SK-N-SH (cell line): Measurements from ENCODE around the gene TRPM3. TPM values are rescaled to one million over a fixed set of nuclear protein-coding genes. Genes with fewer than 3 reads are reported as not detected.

Experiments used
- CTCF ChIA-PET: fragments of 300-600, 350-600 bp; formaldehyde crosslinking; extraction: SDS; loops from one replicate; lab custom pipeline; 2021; lab: Yijun Ruan, JAX
- POLR2A ChIA-PET: fragments of 350-600 bp; sonication (Branson Sonifier 250); formaldehyde crosslinking; extraction: SDS; loops from one replicate; lab custom pipeline; 2020; ENCODE audit warnings: antibody characterized with exemption, inconsistent platforms; lab: Yijun Ruan, JAX
- DNase-seq: peaks from one replicate; pipeline ENCODE4 v3.0.0; 2012
- H2AFZ ChIP-seq: fragments of 200-600 bp; sonication (generic); 2 replicates; pipeline ENCODE4 v1.8.1; 2016; ENCODE audit warnings: antibody characterized with exemption, mild to moderate bottlenecking, low read depth
- H3F3A ChIP-seq: fragments of 200-600 bp; sonication (generic); replicated peaks from 2 replicates; pipeline ENCODE3; 2016; ENCODE audit warnings: antibody characterized with exemption, mild to moderate bottlenecking; ENCODE audit not compliant: insufficient read depth
- H3K27ac ChIP-seq, 2 experiments: fragments of 200-500 bp in 1 of 2; fragments of 200-600 bp in 1 of 2; sonication (Bioruptor generic) in 1 of 2; sonication (generic), shearing (Covaris generic) in 1 of 2; 2 replicates each; pipeline versions ENCODE4 v1.5.1 to v1.6.1; 2014 to 2016; ENCODE audit warnings: low read depth in 2 of 2, inconsistent platforms in 1 of 2, low read length in 1 of 2, mild to moderate bottlenecking in 1 of 2, mixed read lengths in 1 of 2
- H3K27me3 ChIP-seq: fragments of 200-600 bp; sonication (generic), shearing (Covaris generic); 2 replicates; pipeline ENCODE4 v1.6.1; 2016; ENCODE audit warnings: mixed run types; ENCODE audit not compliant: insufficient read depth
- H3K36me3 ChIP-seq, 2 experiments: fragments of 200-500 bp in 1 of 2; fragments of 200-600 bp in 1 of 2; sonication (Bioruptor generic) in 1 of 2; sonication (generic) in 1 of 2; replicated peaks in 1 of 2; 2 replicates each; pipeline versions ENCODE3 to v1.5.1; 2014 to 2016; ENCODE audit warnings: low read length in 1 of 2, mild to moderate bottlenecking in 1 of 2; ENCODE audit not compliant: insufficient read depth in 2 of 2, control insufficient read depth in 1 of 2
- H3K4me1 ChIP-seq, 2 experiments: fragments of 200-500 bp in 1 of 2; fragments of 200-600 bp in 1 of 2; sonication (Bioruptor generic) in 1 of 2; sonication (generic), shearing (Covaris generic) in 1 of 2; 2 replicates each; pipeline versions ENCODE4 v1.5.1 to v1.6.1; 2014 to 2016; ENCODE audit warnings: low read depth in 1 of 2, low read length in 1 of 2, mixed run types in 1 of 2; ENCODE audit not compliant: insufficient read depth in 2 of 2, control insufficient read depth in 1 of 2
- H3K4me2 ChIP-seq: fragments of 200-600 bp; sonication (generic), shearing (Covaris generic); 2 replicates; pipeline ENCODE4 v1.6.1; 2017; ENCODE audit warnings: mixed run types
- H3K4me3 ChIP-seq, 2 experiments: fragments of 200-500 bp in 1 of 2; fragments of 200-600 bp in 1 of 2; sonication (Bioruptor generic) in 1 of 2; sonication (generic), shearing (Covaris generic) in 1 of 2; 2 replicates each; pipeline versions ENCODE4 v1.5.1 to v1.8.1; 2014 to 2016; ENCODE audit warnings: low read depth in 2 of 2, inconsistent platforms in 1 of 2, low read length in 1 of 2, mild to moderate bottlenecking in 1 of 2, mixed read lengths in 1 of 2, moderate library complexity in 1 of 2
- H3K79me2 ChIP-seq: fragments of 200-600 bp; sonication (generic); 2 replicates; pipeline ENCODE4 v1.8.1; 2017; ENCODE audit warnings: mild to moderate bottlenecking; ENCODE audit not compliant: insufficient read depth
- H3K9ac ChIP-seq: fragments of 200-600 bp; sonication (generic); 2 replicates; pipeline ENCODE4 v1.6.1; 2017; ENCODE audit warnings: mixed run types
- H3K9me2 ChIP-seq: fragments of 200-600 bp; sonication (generic); 2 replicates; pipeline ENCODE4 v1.6.1; 2017; ENCODE audit warnings: mixed run types
- H3K9me3 ChIP-seq: fragments of 200-600 bp; sonication (generic); 2 replicates; pipeline ENCODE4 v1.6.1; 2017; ENCODE audit warnings: mixed run types, mild to moderate bottlenecking, moderate library complexity
- H4K20me1 ChIP-seq: fragments of 200-600 bp; sonication (generic); 2 replicates; pipeline ENCODE4 v1.6.1; 2017; ENCODE audit warnings: mild to moderate bottlenecking, mixed run types; ENCODE audit not compliant: insufficient read depth
- FOXM1 ChIP-seq: IDR thresholded peaks from 2 replicates; pipeline ENCODE4 v1.4.0; 2012; ENCODE audit warnings: low read depth, mild to moderate bottlenecking
- MEF2A ChIP-seq: IDR thresholded peaks from 2 replicates; pipeline ENCODE4 v1.4.0; 2012; ENCODE audit warnings: low read depth, borderline replicate concordance
- NRF1 ChIP-seq: IDR thresholded peaks from 2 replicates; pipeline ENCODE4 v1.6.1; 2012; ENCODE audit warnings: low read depth, mild to moderate bottlenecking, low read length
- RAD21 ChIP-seq: IDR thresholded peaks from 2 replicates; pipeline ENCODE4 v1.6.1; 2012; ENCODE audit warnings: mild to moderate bottlenecking, low read length
- SMC3 ChIP-seq: IDR thresholded peaks from 2 replicates; pipeline ENCODE4 v1.6.1; 2012; ENCODE audit warnings: low read depth, low read length, improper control_type of control experiment
- WGBS: methylation state at CpG from one replicate; pipeline ENCODE4 v1.1.6; 2017; ENCODE audit warnings: low lambda C conversion rate; 5-methylcytosine and 5-hydroxymethylcytosine counted together
- polyA plus RNA-seq, 3 experiments: library from polyadenylated mRNA; depleted of rRNA; stranded (reverse); fragments of >200 nt; gene quantifications; 2 replicates each; pipeline ENCODE4 v1.2.3, GENCODE V29; 2012
- TF ChIP-seq, protein P1 (sequence below): fragments of 200-600 bp; sonication (generic); IDR thresholded peaks from 2 replicates; pipeline ENCODE4 v1.6.1; 2017; ENCODE audit warnings: antibody characterized with exemption, mild to moderate bottlenecking, moderate library complexity
- TF ChIP-seq, protein P2 (sequence below): fragments of 150-350 bp; IDR thresholded peaks from 2 replicates; pipeline ENCODE4 v1.6.1; 2016; ENCODE audit warnings: mild to moderate bottlenecking, low read depth, low read length
- TF ChIP-seq, protein P3 (sequence below): IDR thresholded peaks from 2 replicates; pipeline ENCODE4 v1.4.0; 2012; ENCODE audit warnings: low read depth, borderline replicate concordance
- TF ChIP-seq, protein P4 (sequence below): IDR thresholded peaks from 2 replicates; pipeline ENCODE4 v1.4.0; 2012; ENCODE audit warnings: low read depth

Gene TRPM3
- polyA plus RNA-seq, 1 of the 3 experiments (the other 2 are of a cell fraction) = not detected

DNA sequence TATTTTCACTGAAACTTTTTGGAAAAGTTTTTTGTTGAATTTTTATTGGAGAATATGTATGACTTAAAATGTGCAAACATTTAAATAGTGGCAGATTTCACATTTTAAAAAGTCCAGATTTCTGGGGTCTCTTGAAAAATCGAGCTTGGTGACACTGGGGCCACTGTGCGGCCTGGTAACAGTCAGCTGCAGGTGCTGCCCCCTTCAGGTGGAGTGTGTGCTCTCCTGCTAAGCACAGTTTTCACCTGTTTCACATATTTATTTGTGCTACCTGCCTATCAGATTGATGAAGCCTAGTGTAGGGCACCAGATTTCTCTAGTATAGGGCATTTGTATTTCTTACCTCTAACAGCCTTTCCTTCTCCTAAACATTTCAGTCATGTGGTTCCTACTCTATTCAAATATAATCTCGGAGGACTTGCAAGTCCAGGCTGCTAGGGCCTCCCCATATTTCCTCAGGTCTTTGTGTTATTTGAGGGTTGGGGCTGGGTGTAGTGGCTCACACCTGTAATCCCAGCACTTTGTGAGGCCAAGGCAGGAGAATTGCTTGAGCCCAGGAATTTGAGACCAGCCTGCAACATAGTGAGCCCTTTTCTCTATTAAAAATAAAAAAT lies 611.2 kb downstream of the TRPM3 start:
- H3K4me2 ChIP-seq = no peak overlapping the region
- H3K4me3 ChIP-seq = no peak overlapping the region; a peak in 1 of 4 replicates
- no peaks in the 10 kb centered on the region for H3K9me3 ChIP-seq
- no peak overlapping the region for H2AFZ ChIP-seq
- no peaks in the 10 kb centered on the region for H3K36me3 ChIP-seq
- ChIA-PET POLR2A (interaction anchor here (1.0 kb wide), 1 partner anchor 89 kb away, joined by 3 read pairs; no protein-coding TSS in a partner anchor), CTCF (interaction anchor here (0.7 to 2.5 kb wide), 14 partner anchors 9 to 170 kb away, joined by 3 to 11 read pairs (median 6); no protein-coding TSS in a partner anchor)
- no peaks in the 10 kb centered on the region for H3K4me1 ChIP-seq
- no peaks in the 10 kb centered on the region for H3F3A ChIP-seq
- no peaks in the 10 kb centered on the region for H3K9me2 ChIP-seq
- no peak overlapping the region for H3K9ac ChIP-seq
- WGBS = 56% methylated on average over 3 of the region's 3 CpGs
- H3K27me3 ChIP-seq = no peaks in the 10 kb centered on the region
- H3K27ac ChIP-seq = no peak overlapping the region
- peak; percentile 26 for DNase-seq
- TF ChIP-seq FOXM1 (no peak), NRF1 (no peak), RAD21 (peak; percentile 50), SMC3 (peak; percentile 22; the same call in 1 of the 2 replicates)
- TF ChIP-seq, protein P1, sequence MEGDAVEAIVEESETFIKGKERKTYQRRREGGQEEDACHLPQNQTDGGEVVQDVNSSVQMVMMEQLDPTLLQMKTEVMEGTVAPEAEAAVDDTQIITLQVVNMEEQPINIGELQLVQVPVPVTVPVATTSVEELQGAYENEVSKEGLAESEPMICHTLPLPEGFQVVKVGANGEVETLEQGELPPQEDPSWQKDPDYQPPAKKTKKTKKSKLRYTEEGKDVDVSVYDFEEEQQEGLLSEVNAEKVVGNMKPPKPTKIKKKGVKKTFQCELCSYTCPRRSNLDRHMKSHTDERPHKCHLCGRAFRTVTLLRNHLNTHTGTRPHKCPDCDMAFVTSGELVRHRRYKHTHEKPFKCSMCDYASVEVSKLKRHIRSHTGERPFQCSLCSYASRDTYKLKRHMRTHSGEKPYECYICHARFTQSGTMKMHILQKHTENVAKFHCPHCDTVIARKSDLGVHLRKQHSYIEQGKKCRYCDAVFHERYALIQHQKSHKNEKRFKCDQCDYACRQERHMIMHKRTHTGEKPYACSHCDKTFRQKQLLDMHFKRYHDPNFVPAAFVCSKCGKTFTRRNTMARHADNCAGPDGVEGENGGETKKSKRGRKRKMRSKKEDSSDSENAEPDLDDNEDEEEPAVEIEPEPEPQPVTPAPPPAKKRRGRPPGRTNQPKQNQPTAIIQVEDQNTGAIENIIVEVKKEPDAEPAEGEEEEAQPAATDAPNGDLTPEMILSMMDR = peak; percentile 62
- TF ChIP-seq, protein P2, sequence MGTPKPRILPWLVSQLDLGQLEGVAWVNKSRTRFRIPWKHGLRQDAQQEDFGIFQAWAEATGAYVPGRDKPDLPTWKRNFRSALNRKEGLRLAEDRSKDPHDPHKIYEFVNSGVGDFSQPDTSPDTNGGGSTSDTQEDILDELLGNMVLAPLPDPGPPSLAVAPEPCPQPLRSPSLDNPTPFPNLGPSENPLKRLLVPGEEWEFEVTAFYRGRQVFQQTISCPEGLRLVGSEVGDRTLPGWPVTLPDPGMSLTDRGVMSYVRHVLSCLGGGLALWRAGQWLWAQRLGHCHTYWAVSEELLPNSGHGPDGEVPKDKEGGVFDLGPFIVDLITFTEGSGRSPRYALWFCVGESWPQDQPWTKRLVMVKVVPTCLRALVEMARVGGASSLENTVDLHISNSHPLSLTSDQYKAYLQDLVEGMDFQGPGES = no peak
- no peaks in the 10 kb centered on the region for H4K20me1 ChIP-seq
- no peaks in the 10 kb centered on the region for H3K79me2 ChIP-seq

DNA sequence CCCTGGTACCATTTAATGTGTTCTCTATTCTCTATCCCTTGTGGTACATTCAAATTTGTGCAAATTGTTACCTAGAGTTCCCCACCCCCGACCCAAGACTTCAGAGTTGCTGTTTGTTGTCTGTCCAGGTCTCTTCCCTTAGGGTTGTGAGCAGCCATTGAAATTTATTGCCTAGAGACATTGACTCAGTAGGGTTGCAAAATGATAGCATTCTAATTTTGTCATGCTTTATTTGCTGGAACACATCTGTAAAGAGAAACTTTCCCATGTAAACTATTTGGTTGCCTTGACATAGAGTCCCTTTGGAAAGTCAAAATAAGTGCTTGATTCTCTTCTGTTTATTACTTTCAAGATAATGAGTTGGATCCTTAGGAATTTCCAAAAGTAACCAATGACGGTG lies 615.3 kb downstream of the TRPM3 start:
- no peak overlapping the region for H3K9ac ChIP-seq
- 85% methylated on average over 2 of the region's 2 CpGs for WGBS
- H2AFZ ChIP-seq = no peak overlapping the region
- ChIA-PET CTCF (interaction anchor here (1.3 kb wide), 1 partner anchor 18 kb away, joined by 3 read pairs; no protein-coding TSS in a partner anchor), POLR2A (no interaction called here)
- H3K79me2 ChIP-seq = no peaks in the 10 kb centered on the region
- no peak for DNase-seq
- no peak overlapping the region for H3K4me3 ChIP-seq
- H4K20me1 ChIP-seq = no peaks in the 10 kb centered on the region
- H3K27me3 ChIP-seq = no peaks in the 10 kb centered on the region
- no peak overlapping the region for H3K4me2 ChIP-seq
- no peak for TF ChIP-seq MEF2A
- TF ChIP-seq, protein P3, sequence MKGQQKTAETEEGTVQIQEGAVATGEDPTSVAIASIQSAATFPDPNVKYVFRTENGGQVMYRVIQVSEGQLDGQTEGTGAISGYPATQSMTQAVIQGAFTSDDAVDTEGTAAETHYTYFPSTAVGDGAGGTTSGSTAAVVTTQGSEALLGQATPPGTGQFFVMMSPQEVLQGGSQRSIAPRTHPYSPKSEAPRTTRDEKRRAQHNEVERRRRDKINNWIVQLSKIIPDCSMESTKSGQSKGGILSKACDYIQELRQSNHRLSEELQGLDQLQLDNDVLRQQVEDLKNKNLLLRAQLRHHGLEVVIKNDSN = no peak
- TF ChIP-seq NRF1 = no peak
- TF ChIP-seq, protein P4, sequence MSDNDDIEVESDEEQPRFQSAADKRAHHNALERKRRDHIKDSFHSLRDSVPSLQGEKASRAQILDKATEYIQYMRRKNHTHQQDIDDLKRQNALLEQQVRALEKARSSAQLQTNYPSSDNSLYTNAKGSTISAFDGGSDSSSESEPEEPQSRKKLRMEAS = no peak
- no peaks in the 10 kb centered on the region for H3K9me2 ChIP-seq
- no peaks in the 10 kb centered on the region for H3K36me3 ChIP-seq
- H3K4me1 ChIP-seq = no peaks in the 10 kb centered on the region
- H3K9me3 ChIP-seq = no peaks in the 10 kb centered on the region
- H3K27ac ChIP-seq = no peak overlapping the region
- H3F3A ChIP-seq = no peaks in the 10 kb centered on the region
